Measurements from ENCODE around the gene NFE2L2.
"Not testable (repeated sequence)": the region's sequence is repeated elsewhere in the genome, so short reads cannot be mapped to it uniquely, and the experiment has no call there.

The NFE2L2 gene

GRCh38 chr2:177243073-177243472, 21.5 kb downstream of the NFE2L2 start:
- peak overlapping the region; percentile 17 for H3K4me3 ChIP-seq (ENCODE audit: low read depth, low read length)
- DNase-seq (ENCODE audit: low read depth): no peak

GRCh38 chr2:177242121-177242987, 22.2 kb downstream of the NFE2L2 start:
- peak; percentile 78 for DNase-seq (ENCODE audit: low read depth)
- H3K4me3 ChIP-seq (ENCODE audit: low read depth, low read length): peak overlapping the region; percentile 25

- H3K4me3 ChIP-seq (ENCODE audit: low read depth, low read length): peak overlapping the region; percentile 25
- DNase-seq (ENCODE audit: low read depth): no peak
Observed at GRCh38 chr2:177241711-177242120, 22.8 kb downstream of the NFE2L2 start.

GRCh38 chr2:177239932-177240630, 24.4 kb downstream of the NFE2L2 start:
- no peak overlapping the region for H3K4me3 ChIP-seq (ENCODE audit: low read depth, low read length)
- no peak for DNase-seq (ENCODE audit: low read depth)

GRCh38 chr2:177239053-177239452, 25.5 kb downstream of the NFE2L2 start:
- no peak overlapping the region for H3K4me3 ChIP-seq (ENCODE audit: low read depth, low read length)
- DNase-seq (ENCODE audit: low read depth): no peak

- H3K4me3 ChIP-seq (ENCODE audit: low read depth, low read length): no peak overlapping the region
- DNase-seq (ENCODE audit: low read depth): no peak
Observed at GRCh38 chr2:177237932-177238331, 26.6 kb downstream of the NFE2L2 start.

GRCh38 chr2:177235855-177236437, 28.6 kb downstream of the NFE2L2 start:
- DNase-seq (ENCODE audit: low read depth): no peak
- H3K4me3 ChIP-seq (ENCODE audit: low read depth, low read length): no peak overlapping the region

- no peak for DNase-seq (ENCODE audit: low read depth)
- no peak overlapping the region for H3K4me3 ChIP-seq (ENCODE audit: low read depth, low read length)
Observed at GRCh38 chr2:177234267-177234666, 30.3 kb downstream of the NFE2L2 start.

GRCh38 chr2:177232098-177232704, 32.3 kb downstream of the NFE2L2 start:
- DNase-seq (ENCODE audit: low read depth): no peak

GRCh38 chr2:177231270-177231669, 33.3 kb downstream of the NFE2L2 start:
- H3K4me3 ChIP-seq (ENCODE audit: low read depth, low read length): no peak overlapping the region
- DNase-seq (ENCODE audit: low read depth): no peak

More at GRCh38 chr2:177232098-177232704, 32.3 kb downstream of the NFE2L2 start:
- H3K4me3 ChIP-seq (ENCODE audit: low read depth, low read length): no peak overlapping the region

GRCh38 chr2:177229442-177230242, 34.9 kb downstream of the NFE2L2 start:
- DNase-seq (ENCODE audit: low read depth): no peak
- no peak overlapping the region for H3K4me3 ChIP-seq (ENCODE audit: low read depth, low read length)

GRCh38 chr2:177225965-177226360, 38.6 kb downstream of the NFE2L2 start:
- no peak for DNase-seq (ENCODE audit: low read depth)
- H3K4me3 ChIP-seq (ENCODE audit: low read depth, low read length): no peak overlapping the region

GRCh38 chr2:177223436-177223835, 41.1 kb downstream of the NFE2L2 start:
- not testable (repeated sequence) for H3K4me3 ChIP-seq (ENCODE audit: low read depth, low read length); DNase-seq (ENCODE audit: low read depth)

- DNase-seq (ENCODE audit: low read depth): no peak
- no peak overlapping the region for H3K4me3 ChIP-seq (ENCODE audit: low read depth, low read length)
Observed at GRCh38 chr2:177221970-177222369, 42.6 kb downstream of the NFE2L2 start.

- no peak overlapping the region for H3K4me3 ChIP-seq (ENCODE audit: low read depth, low read length)
- no peak for DNase-seq (ENCODE audit: low read depth)
Observed at GRCh38 chr2:177221534-177221933, 43.0 kb downstream of the NFE2L2 start.

- not testable (repeated sequence) for DNase-seq (ENCODE audit: low read depth); H3K4me3 ChIP-seq (ENCODE audit: low read depth, low read length)
Observed at GRCh38 chr2:177219787-177220186, 44.7 kb downstream of the NFE2L2 start.

- DNase-seq (ENCODE audit: low read depth): no peak
- H3K4me3 ChIP-seq (ENCODE audit: low read depth, low read length): no peak overlapping the region
Observed at GRCh38 chr2:177217247-177217843, 47.2 kb downstream of the NFE2L2 start.

GRCh38 chr2:177212891-177213856, 51.4 kb downstream of the NFE2L2 start:
- peak; percentile 67 for DNase-seq (ENCODE audit: low read depth)
- H3K4me3 ChIP-seq (ENCODE audit: low read depth, low read length): peak overlapping the region; percentile 82

Measured in skeletal muscle cell (primary cell).